GM12878 (cell line): ENCODE measurements around the gene ITPRIP. TPM values are rescaled to one million over a fixed set of nuclear protein-coding genes. Genes with fewer than 3 reads are reported as not detected.

ENCODE experiments used
- ATF2 ChIP-seq: IDR thresholded peaks from 2 replicates; pipeline ENCODE4 v1.6.1; 2012; ENCODE audit warnings: low read length, inconsistent platforms
- ATF7 ChIP-seq: fragments of 450-650 bp; IDR thresholded peaks from 2 replicates; pipeline ENCODE4 v1.6.1; 2016; ENCODE audit warnings: low read depth, mild to moderate bottlenecking
- BMI1 ChIP-seq: fragments of 450-650 bp; IDR thresholded peaks from 2 replicates; pipeline ENCODE4 v1.6.1; 2016; ENCODE audit warnings: mild to moderate bottlenecking, moderate library complexity, borderline replicate concordance
- CEBPB ChIP-seq, 2 experiments: fragments of 150-350 bp in 1 of 2; IDR thresholded peaks; 2 replicates each; pipeline ENCODE4 v1.6.1; 2012 to 2014; ENCODE audit warnings: low read depth in 2 of 2, low read length in 2 of 2, borderline replicate concordance in 1 of 2, inconsistent platforms in 1 of 2
- CREB1 ChIP-seq: IDR thresholded peaks from 2 replicates; pipeline ENCODE4 v1.6.1; 2012; ENCODE audit warnings: low read depth, mild to moderate bottlenecking, inconsistent platforms
- CREM ChIP-seq: IDR thresholded peaks from 2 replicates; pipeline ENCODE4 v1.6.1; 2014; ENCODE audit warnings: antibody characterized with exemption, low read depth
- CUX1 ChIP-seq: IDR thresholded peaks from 2 replicates; pipeline ENCODE4 v1.6.1; 2012; ENCODE audit warnings: improper control_type of control experiment, low read depth, low read length; ENCODE audit not compliant: insufficient replicate concordance
- DPF2 ChIP-seq: fragments of 450-650 bp; IDR thresholded peaks from 2 replicates; pipeline ENCODE4 v1.6.1; 2017; ENCODE audit warnings: mild to moderate bottlenecking
- EED ChIP-seq: sonication (generic); IDR thresholded peaks from 2 replicates; pipeline ENCODE4 v1.6.1; 2016; ENCODE audit warnings: antibody characterized with exemption, low read depth
- FOXM1 ChIP-seq: IDR thresholded peaks from 2 replicates; pipeline ENCODE4 v1.6.1; 2012; ENCODE audit warnings: low read depth, mild to moderate bottlenecking, inconsistent platforms, low read length, moderate library complexity
- GATAD2B ChIP-seq: fragments of 450-650 bp; conservative IDR thresholded peaks from 2 replicates; pipeline ENCODE4 v1.6.1; 2017; ENCODE audit warnings: low read depth, mild to moderate bottlenecking, moderate library complexity
- HSF1 ChIP-seq: fragments of 150-350 bp; IDR thresholded peaks from 2 replicates; pipeline ENCODE4 v1.6.1; 2014; ENCODE audit warnings: mild to moderate bottlenecking, low read depth, low read length
- IKZF2 ChIP-seq, 2 experiments: fragments of 450-650 bp; IDR thresholded peaks; 2 replicates each; pipeline ENCODE4 v1.6.1; 2017; ENCODE audit warnings: mild to moderate bottlenecking in 2 of 2, moderate library complexity in 2 of 2
- IRF4 ChIP-seq: IDR thresholded peaks from 2 replicates; pipeline ENCODE4 v1.6.1; 2011; ENCODE audit warnings: low read depth, low read length
- MTA2 ChIP-seq: fragments of 450-650 bp; IDR thresholded peaks from 2 replicates; pipeline ENCODE4 v1.6.1; 2016; ENCODE audit warnings: low read depth, mild to moderate bottlenecking, moderate library complexity
- NBN ChIP-seq: fragments of 450-650 bp; IDR thresholded peaks from 2 replicates; pipeline ENCODE4 v1.6.1; 2016
- NR2F1 ChIP-seq: fragments of 450-650 bp; conservative IDR thresholded peaks from 2 replicates; pipeline ENCODE4 v1.6.1; 2017; ENCODE audit warnings: mild to moderate bottlenecking
- RUNX3 ChIP-seq: IDR thresholded peaks from 2 replicates; pipeline ENCODE4 v1.6.1; 2012; ENCODE audit warnings: low read length, inconsistent platforms
- SMAD1 ChIP-seq: fragments of 450-650 bp; IDR thresholded peaks from 2 replicates; pipeline ENCODE4 v1.6.1; 2018; ENCODE audit warnings: mild to moderate bottlenecking, low read depth; ENCODE audit not compliant: partially characterized antibody
- SMARCA5 ChIP-seq: fragments of 450-650 bp; IDR thresholded peaks from 2 replicates; pipeline ENCODE4 v1.6.1; 2017; ENCODE audit warnings: mild to moderate bottlenecking
- SMC3 ChIP-seq: IDR thresholded peaks from 2 replicates; pipeline ENCODE4 v1.6.1; 2011; ENCODE audit warnings: low read length, improper control_type of control experiment, borderline replicate concordance
- SPI1 ChIP-seq: IDR thresholded peaks from 2 replicates; pipeline ENCODE4 v1.6.1; 2011; ENCODE audit warnings: low read depth, mild to moderate bottlenecking, low read length, moderate library complexity, borderline replicate concordance; ENCODE audit not compliant: insufficient read depth
- SRF ChIP-seq, 2 experiments: IDR thresholded peaks; 2 replicates each; pipeline ENCODE4 v1.6.1; 2011; ENCODE audit warnings: low read depth in 2 of 2, low read length in 2 of 2, mild to moderate bottlenecking in 1 of 2, moderate library complexity in 1 of 2
- TCF3 ChIP-seq: IDR thresholded peaks from 2 replicates; pipeline ENCODE4 v1.6.1; 2012; ENCODE audit warnings: low read depth, mild to moderate bottlenecking, low read length, borderline replicate concordance; ENCODE audit not compliant: insufficient read depth
- ZZZ3 ChIP-seq: IDR thresholded peaks from 2 replicates; pipeline ENCODE4 v1.6.1; 2011; ENCODE audit warnings: low read depth; ENCODE audit not compliant: control insufficient read depth, insufficient read length
- polyA plus RNA-seq, 11 experiments: library from polyadenylated mRNA; depleted of rRNA in 4 of 11; unstranded in 6 of 11; stranded (reverse) in 5 of 11; fragments of >200 nt; fragmentation: Nextera tagmentation in 4 of 11; fragmentation: Illumina TruSeq in 1 of 11; extraction: Ambion mirVana in 4 of 11; extraction: Trizol in 1 of 11; gene quantifications; 1 replicate in 1 of 11; 2 replicates in 10 of 11; pipeline versions ENCODE4 v1.2.1 to v1.2.3, GENCODE V29; 2011 to 2016; ENCODE audit warnings: inconsistent platforms in 2 of 11, missing spikeins in 2 of 11, low read depth in 1 of 11
- total RNA-seq, 4 experiments: library from RNA; depleted of rRNA in 3 of 4; stranded (reverse); fragments of >200 nt in 3 of 4; fragmentation: Illumina TruSeq in 1 of 4; extraction: Trizol in 1 of 4; gene quantifications; 2 replicates each; pipeline versions ENCODE4 v1.2.1 to v1.2.3, GENCODE V29; 2013 to 2021

Gene ITPRIP
- total and polyA plus RNA-seq, 10 of the 15 experiments (the other 5 are each of a cell fraction or from before 2014, with no cell fraction given), result 0.82 to 10.4 (median 5.9) TPM

- TF ChIP-seq MTA2 (peak; percentile 90), SMC3 (no peak), DPF2 (peak; percentile 88; the same call in 1 of the 2 replicates), IKZF2 (IDR thresholded peaks at IDR 0.05) (peak; percentile 100), FOXM1 (peak; percentile 37; the same call in 1 of the 2 replicates), ZZZ3 (no peak), CREM (peak; percentile 63), IRF4 (peak; percentile 86; the same call in 1 of the 2 replicates), CREB1 (peak; percentile 71), NBN (peak; percentile 75), BMI1 (peak; percentile 56; the same call in 1 of the 2 replicates), NR2F1 (0 out of 2 replicates have a peak, but pooled peaks have one; percentile 25), GATAD2B (peak; percentile 89), SMAD1 (peak; percentile 92), EED (peak; percentile 98), CEBPB (IDR thresholded peaks at IDR 0.05; ENCODE audit: borderline replicate concordance in 1 of 2, low read depth in 2 of 2, low read length in 2 of 2) (peak; percentile 39 to 95; a peak in 2 of 4 replicates), SPI1 (peak; percentile 97), ATF2 (peak; percentile 40; the same call in 1 of the 2 replicates), RUNX3 (peak; percentile 64), SRF (IDR thresholded peaks at IDR 0.05; ENCODE audit: low read depth in 2 of 2, low read length in 2 of 2) (0 out of 4 replicates have a peak, but pooled peaks of 1 of the 2 experiments have one; percentile 47), CUX1 (peak; percentile 19), SMARCA5 (peak; percentile 74; the same call in 1 of the 2 replicates), ATF7 (peak; percentile 91), HSF1 (no peak), TCF3 (0 out of 2 replicates have a peak, but pooled peaks have one; percentile 21)
Measured at GRCh38 chr10:104349623-104350126, 11.4 kb upstream of the ITPRIP start (continued).
